K562 (cell line): ENCODE measurements around the gene PRR16. TPM values are rescaled to one million over a fixed set of nuclear protein-coding genes. Genes with fewer than 3 reads are reported as not detected.

Experiments used
- GTF2B ChIP-seq: IDR thresholded peaks from 2 replicates; pipeline ENCODE4 v1.6.1; 2011; ENCODE audit not compliant: insufficient read length; ENCODE audit errors: extremely low read depth
- L3MBTL2 ChIP-seq: fragments of 450-650 bp; IDR thresholded peaks from 2 replicates; pipeline ENCODE4 v1.6.1; 2016; ENCODE audit warnings: mild to moderate bottlenecking, moderate library complexity
- PATZ1 ChIP-seq: fragments of 250-450 bp; sonication (Bioruptor Pico); IDR thresholded peaks from 2 replicates; pipeline ENCODE4 v1.5.0; 2020; ENCODE audit warnings: mild to moderate bottlenecking, borderline replicate concordance
- SPI1 ChIP-seq: IDR thresholded peaks from 2 replicates; pipeline ENCODE4 v1.6.1; 2011; ENCODE audit warnings: low read depth, low read length, control low read depth, borderline replicate concordance
- TEAD4 ChIP-seq, 2 experiments: sonication (generic) in 1 of 2; formaldehyde crosslinking in 1 of 2; IDR thresholded peaks; 2 replicates each; pipeline versions ENCODE4 v1.6.1 to v1.8.0; 2012 to 2022; ENCODE audit warnings: borderline replicate concordance in 1 of 2, inconsistent platforms in 1 of 2, low read length in 1 of 2, mild to moderate bottlenecking in 1 of 2, missing genetic modification reagents in 1 of 2
- ZBTB40 ChIP-seq, 2 experiments: fragments of 450-650 bp in 1 of 2; sonication (generic) in 1 of 2; formaldehyde crosslinking in 1 of 2; IDR thresholded peaks; 2 replicates each; pipeline versions ENCODE4 v1.7.1 to v1.9.0; 2016 to 2022; ENCODE audit warnings: inconsistent platforms in 1 of 2, mild to moderate bottlenecking in 1 of 2, missing genetic modification reagents in 1 of 2
- ZFPM2 ChIP-seq: fragments of 250-450 bp; sonication (Bioruptor Pico); IDR thresholded peaks from 2 replicates; pipeline ENCODE4 v1.5.1; 2022; ENCODE audit warnings: mild to moderate bottlenecking
- ZKSCAN3 ChIP-seq: fragments of 250-450 bp; sonication (Bioruptor Pico); IDR thresholded peaks from 2 replicates; pipeline ENCODE4 v1.4.0; 2020
- ZNF592 ChIP-seq: fragments of 450-650 bp; IDR thresholded peaks from 2 replicates; pipeline ENCODE4 v1.6.1; 2017; ENCODE audit warnings: antibody characterized with exemption, mild to moderate bottlenecking
- polyA plus RNA-seq, 8 experiments: library from polyadenylated mRNA; depleted of rRNA in 4 of 8; stranded (reverse) in 5 of 8; unstranded in 3 of 8; fragments of >200 nt; fragmentation: Nextera tagmentation in 2 of 8; fragmentation: Illumina TruSeq in 1 of 8; extraction: Ambion mirVana in 2 of 8; extraction: Trizol in 1 of 8; gene quantifications; 2 replicates each; pipeline versions ENCODE4 v1.2.1 to v1.2.3, GENCODE V29; 2011 to 2014; ENCODE audit warnings: inconsistent platforms in 1 of 8, missing spikeins in 1 of 8
- total RNA-seq, 7 experiments: library from RNA; depleted of rRNA in 6 of 7; stranded (reverse); fragments of >200 nt in 6 of 7; fragmentation: Illumina TruSeq in 2 of 7; extraction: Trizol in 2 of 7; gene quantifications; 2 replicates each; pipeline versions ENCODE4 v1.2.1 to v1.2.3, GENCODE V29; 2011 to 2021; ENCODE audit warnings: low replicate concordance in 1 of 7

PRR16 gene
- total and polyA plus RNA-seq, 9 of the 15 experiments (the other 6 are each of a cell fraction or from before 2014, with no cell fraction given): 0.61 to 10.1 (median 3.3) TPM

GRCh38 chr5:120531215-120531614 lies 67.1 kb downstream of the PRR16 start (continued):
- TF ChIP-seq ZNF592 (no peak), PATZ1 (CRISPR knock-in tag) (no peak), ZKSCAN3 (CRISPR knock-in tag) (no peak), GTF2B (no peak), TEAD4 (IDR thresholded peaks at IDR 0.05; ENCODE audit: low read length) (no peak), TEAD4 (CRISPR knock-in tag; IDR thresholded peaks at IDR 0.05; ENCODE audit: borderline replicate concordance) (no peak), SPI1 (no peak), L3MBTL2 (no peak), ZFPM2 (no peak), ZBTB40 (IDR thresholded peaks at IDR 0.05) (no peak), ZBTB40 (CRISPR knock-in tag; IDR thresholded peaks at IDR 0.05) (no peak)
